Peyer's patch (tissue), 4 donors: ENCODE measurements around the gene FAM120B. TPM values are rescaled to one million over a fixed set of nuclear protein-coding genes. Genes with fewer than 3 reads are reported as not detected.

ENCODE experiments used
- DNase-seq, 3 donors: peaks; one replicate each; pipeline ENCODE4 v3.0.0-alpha.2; 2017 to 2019
- H3K27ac ChIP-seq, 4 donors: fragments of 200-600 bp; sonication (generic); one replicate each; pipeline ENCODE4 v1.5.1; 2016 to 2019
- H3K27me3 ChIP-seq, 2 donors: fragments of 200-600 bp; sonication (generic); one replicate each; pipeline ENCODE4 v1.5.1; 2019
- H3K36me3 ChIP-seq, 3 donors: fragments of 200-600 bp; sonication (generic); one replicate each; pipeline ENCODE4 v1.5.1; 2016 to 2019
- H3K4me1 ChIP-seq, 4 donors: fragments of 200-600 bp; sonication (generic); one replicate each; pipeline ENCODE4 v1.5.1; 2016 to 2019
- H3K4me3 ChIP-seq, 4 donors: fragments of 200-600 bp; sonication (generic); 1 replicate in 3 of 4; 2 replicates in 1 of 4; pipeline ENCODE4 v1.5.1; 2016 to 2019; ENCODE audit warnings: mild to moderate bottlenecking in 1 of 4
- H3K9me3 ChIP-seq, 4 donors: fragments of 200-600 bp; sonication (generic); one replicate each; pipeline ENCODE4 v1.5.1; 2016 to 2019; ENCODE audit warnings: mild to moderate bottlenecking in 1 of 4
- POLR2A ChIP-seq, 2 donors: fragments of 450-650 bp; IDR thresholded peaks; one replicate each; pipeline ENCODE4 v1.5.1; 2017; ENCODE audit warnings: antibody characterized with exemption in 2 of 2, mild to moderate bottlenecking in 2 of 2, moderate library complexity in 2 of 2
- total RNA-seq, 4 donors: library from RNA; depleted of rRNA; stranded (reverse); fragments of >200 nt; gene quantifications; one replicate each; pipeline ENCODE4 v1.1.0, GENCODE V29; 2016
- TF ChIP-seq, protein P1 (sequence below), 6 experiments: fragments of 450-650 bp in 4 of 6; fragments of 200-600 bp in 2 of 6; sonication (generic) in 1 of 6; IDR thresholded peaks; one replicate each; pipeline ENCODE4 v1.5.1; 2017 to 2019; ENCODE audit warnings: antibody characterized with exemption in 6 of 6, mild to moderate bottlenecking in 3 of 6, moderate library complexity in 1 of 6

The FAM120B gene
- total RNA-seq, 4 donors from 2014 or later: 22.1 to 50.3 (median 38.1) TPM

DNA sequence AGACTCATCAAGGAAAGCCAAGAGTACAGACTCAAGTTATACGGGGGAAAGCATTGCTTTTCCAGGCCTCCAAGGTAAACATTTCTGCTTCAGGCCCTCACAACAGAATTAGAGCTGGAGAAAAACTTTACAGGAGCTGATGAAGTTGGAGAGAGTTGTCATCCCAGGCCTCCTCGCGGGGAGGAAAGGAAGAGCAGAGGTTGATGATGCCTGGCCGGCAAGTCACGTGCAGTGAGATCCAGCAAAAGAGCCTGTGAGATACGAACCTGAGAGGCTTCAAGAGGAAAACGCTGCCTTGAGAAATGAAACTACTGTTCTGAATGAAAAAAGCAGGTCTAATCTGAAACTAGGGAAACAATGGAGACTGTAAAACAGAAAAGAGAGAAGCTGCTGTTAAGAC lies 122.9 kb downstream of the FAM120B start:
- Histone ChIP-seq H3K27me3 (no peaks in the 10 kb centered on the region), H3K36me3 (no peaks in the 10 kb centered on the region), H3K4me3 (no peak overlapping the region), H3K4me1 (no peaks in the 10 kb centered on the region), H3K9me3 (no peaks in the 10 kb centered on the region), H3K27ac (no peak overlapping the region)
- DNase-seq: no peak
- TF ChIP-seq, protein P1, sequence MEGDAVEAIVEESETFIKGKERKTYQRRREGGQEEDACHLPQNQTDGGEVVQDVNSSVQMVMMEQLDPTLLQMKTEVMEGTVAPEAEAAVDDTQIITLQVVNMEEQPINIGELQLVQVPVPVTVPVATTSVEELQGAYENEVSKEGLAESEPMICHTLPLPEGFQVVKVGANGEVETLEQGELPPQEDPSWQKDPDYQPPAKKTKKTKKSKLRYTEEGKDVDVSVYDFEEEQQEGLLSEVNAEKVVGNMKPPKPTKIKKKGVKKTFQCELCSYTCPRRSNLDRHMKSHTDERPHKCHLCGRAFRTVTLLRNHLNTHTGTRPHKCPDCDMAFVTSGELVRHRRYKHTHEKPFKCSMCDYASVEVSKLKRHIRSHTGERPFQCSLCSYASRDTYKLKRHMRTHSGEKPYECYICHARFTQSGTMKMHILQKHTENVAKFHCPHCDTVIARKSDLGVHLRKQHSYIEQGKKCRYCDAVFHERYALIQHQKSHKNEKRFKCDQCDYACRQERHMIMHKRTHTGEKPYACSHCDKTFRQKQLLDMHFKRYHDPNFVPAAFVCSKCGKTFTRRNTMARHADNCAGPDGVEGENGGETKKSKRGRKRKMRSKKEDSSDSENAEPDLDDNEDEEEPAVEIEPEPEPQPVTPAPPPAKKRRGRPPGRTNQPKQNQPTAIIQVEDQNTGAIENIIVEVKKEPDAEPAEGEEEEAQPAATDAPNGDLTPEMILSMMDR (IDR thresholded peaks at IDR 0.05): peak in 2 of 6 experiments; percentile 6 to 10
- TF ChIP-seq POLR2A (IDR thresholded peaks at IDR 0.05): no peak

DNA sequence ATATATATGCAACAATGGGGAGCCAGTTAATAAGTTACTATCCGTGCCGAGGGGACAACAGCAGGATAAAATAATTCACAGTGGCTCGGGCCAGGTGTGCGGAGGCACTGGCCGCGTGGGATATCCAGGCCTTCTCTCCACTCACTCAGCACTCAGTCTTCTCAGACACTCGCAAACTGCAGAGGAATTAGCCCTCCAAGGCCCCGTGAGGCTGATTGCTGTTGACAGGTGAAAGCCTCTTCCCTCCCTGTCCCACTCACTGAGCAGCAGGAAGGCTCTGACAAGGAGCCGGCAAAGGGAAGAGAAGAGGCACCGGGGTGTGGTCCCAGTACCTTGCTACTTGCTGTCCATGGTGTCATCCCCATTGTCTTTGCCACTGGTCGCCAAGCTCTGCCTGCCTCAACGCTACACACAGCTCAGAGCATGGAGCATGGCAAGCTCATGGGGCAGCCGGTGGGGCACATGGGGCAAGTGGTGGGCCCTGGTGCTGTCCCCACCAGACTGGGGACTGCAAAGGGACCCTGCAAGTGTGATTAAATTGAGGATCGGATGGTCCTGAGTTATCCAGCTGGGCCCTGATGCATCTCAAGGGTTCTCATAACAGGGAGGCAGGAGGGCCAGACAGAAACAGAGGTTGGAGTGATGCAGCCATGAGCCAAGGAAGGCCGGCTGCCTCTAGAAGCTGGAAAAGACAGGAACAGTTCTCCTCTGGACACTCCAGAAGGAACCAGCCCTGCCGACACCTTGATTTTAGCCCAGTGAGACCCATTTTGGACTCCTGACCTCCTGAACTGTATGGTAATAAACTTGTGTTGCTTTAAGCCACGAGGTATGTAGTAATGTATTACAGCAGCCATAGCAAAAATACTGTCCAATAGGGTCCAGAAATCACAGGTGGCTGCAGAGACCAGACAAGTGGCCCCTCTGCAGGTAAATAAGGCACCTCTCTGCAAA lies 126.9 kb downstream of the FAM120B start:
- H3K9me3 ChIP-seq: no peaks in the 10 kb centered on the region
- H3K27ac ChIP-seq: no peak overlapping the region
- no peak for DNase-seq
- peaks cover 0 to 9% (median 0%) of the 10 kb centered on the region in 4 donors for H3K4me1 ChIP-seq
- H3K4me3 ChIP-seq: no peak overlapping the region
- no peak for TF ChIP-seq POLR2A (IDR thresholded peaks at IDR 0.05)
- TF ChIP-seq, protein P1 (IDR thresholded peaks at IDR 0.05): no peak
- H3K27me3 ChIP-seq: no peaks in the 10 kb centered on the region
- H3K36me3 ChIP-seq: no peaks in the 10 kb centered on the region

DNA sequence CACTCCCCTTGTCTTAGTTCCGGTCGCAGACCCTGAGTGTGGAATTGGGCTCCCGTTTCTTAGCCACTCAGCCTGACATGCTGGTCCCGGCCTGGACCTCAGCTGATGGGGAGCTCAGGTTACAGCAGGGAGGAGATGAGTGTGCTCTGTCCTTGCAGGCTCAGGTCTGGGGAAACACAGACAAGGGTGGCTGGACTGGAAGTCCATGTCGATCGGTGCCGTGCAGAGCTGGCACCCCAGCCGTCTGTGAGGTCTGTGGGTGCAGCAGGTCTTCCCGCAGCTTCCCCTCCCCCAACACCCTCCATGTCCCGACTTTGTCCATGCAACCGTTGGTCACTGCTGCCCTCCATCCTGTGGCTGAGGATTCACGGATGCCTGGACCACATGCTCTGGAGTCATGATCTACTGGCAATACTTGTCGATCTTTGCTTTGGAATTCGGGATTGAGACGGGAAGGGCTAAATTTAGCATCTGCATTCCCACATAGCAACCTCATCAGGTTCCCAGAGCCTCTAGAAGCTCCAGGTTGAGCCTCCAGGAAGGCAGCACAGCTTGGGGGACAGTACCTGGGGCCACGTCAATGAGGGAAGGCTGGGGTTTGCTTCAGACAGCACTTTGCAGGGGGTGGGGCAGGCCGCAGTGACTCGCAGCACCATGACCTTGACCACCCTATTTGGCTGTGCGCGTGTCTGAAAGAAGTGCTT lies 127.7 kb downstream of the FAM120B start:
- Histone ChIP-seq H3K27me3 (no peaks in the 10 kb centered on the region), H3K36me3 (no peaks in the 10 kb centered on the region), H3K27ac (no peak overlapping the region), H3K4me3 (no peak overlapping the region), H3K9me3 (no peaks in the 10 kb centered on the region), H3K4me1 (peaks cover 0 to 15% (median 0%) of the 10 kb centered on the region in 4 donors)
- no peak for DNase-seq
- TF ChIP-seq, protein P1 (IDR thresholded peaks at IDR 0.05): no peak
- no peak for TF ChIP-seq POLR2A (IDR thresholded peaks at IDR 0.05)

DNA sequence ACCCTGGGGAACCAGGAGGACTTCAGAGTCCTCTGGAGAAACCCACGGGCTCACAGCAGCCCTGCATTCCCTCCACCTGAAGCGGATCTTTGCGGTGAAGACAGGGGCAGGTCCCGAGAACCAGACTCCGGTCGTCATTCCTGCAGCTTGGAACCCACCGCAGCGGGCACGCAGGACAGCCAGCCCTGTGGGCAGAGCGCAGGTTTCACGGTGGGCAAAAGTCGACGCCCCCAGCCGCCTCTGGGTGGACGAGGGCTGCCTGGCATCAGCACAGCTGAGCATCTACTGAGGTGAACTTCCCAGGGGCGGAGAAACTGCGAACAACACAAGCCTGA lies 128.2 kb downstream of the FAM120B start:
- no peaks in the 10 kb centered on the region for H3K9me3 ChIP-seq
- TF ChIP-seq, protein P1 (IDR thresholded peaks at IDR 0.05): no peak
- TF ChIP-seq POLR2A (IDR thresholded peaks at IDR 0.05): no peak
- DNase-seq: no peak
- H3K36me3 ChIP-seq: no peaks in the 10 kb centered on the region
- no peak overlapping the region for H3K4me3 ChIP-seq
- H3K27ac ChIP-seq: no peak overlapping the region
- H3K27me3 ChIP-seq: no peaks in the 10 kb centered on the region
- peaks cover 0 to 15% (median 0%) of the 10 kb centered on the region in 4 donors for H3K4me1 ChIP-seq

DNA sequence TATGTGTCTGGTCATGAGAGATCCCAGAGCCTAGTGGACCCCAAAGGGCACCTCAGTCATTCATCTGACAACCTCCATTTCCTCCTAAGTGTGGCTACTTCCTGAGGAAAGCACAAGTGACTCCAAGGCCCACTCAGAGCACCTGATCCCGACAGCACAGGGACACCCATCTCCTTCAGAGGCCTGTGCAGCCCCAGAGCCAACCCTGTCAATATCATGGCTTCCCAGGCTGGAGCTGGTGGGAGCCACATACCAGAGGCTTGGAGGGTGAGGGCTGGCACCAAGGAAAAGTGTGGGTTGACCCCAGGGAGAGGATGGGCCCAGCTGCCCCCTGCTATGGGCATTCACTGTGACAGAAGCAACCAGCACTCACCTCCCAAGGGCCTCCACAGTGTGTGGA lies 129.2 kb downstream of the FAM120B start:
- H3K27me3 ChIP-seq: no peaks in the 10 kb centered on the region
- H3K4me1 ChIP-seq: peaks cover 0 to 15% (median 0%) of the 10 kb centered on the region in 4 donors
- no peak for DNase-seq
- no peak overlapping the region for H3K27ac ChIP-seq
- TF ChIP-seq, protein P1 (IDR thresholded peaks at IDR 0.05): no peak
- no peak for TF ChIP-seq POLR2A (IDR thresholded peaks at IDR 0.05)
- H3K9me3 ChIP-seq: no peaks in the 10 kb centered on the region
- H3K36me3 ChIP-seq: no peaks in the 10 kb centered on the region
- H3K4me3 ChIP-seq: no peak overlapping the region
